ENCODE data around the gene KCNJ18. TPM values are rescaled to one million over a fixed set of nuclear protein-coding genes. Genes with fewer than 3 reads are reported as not detected.
"Not testable (repeated sequence)": the region's sequence is repeated elsewhere in the genome, so short reads cannot be mapped to it uniquely, and the experiment has no call there.

Gene KCNJ18
- total RNA-seq, 1 experiment from 2014 or later: not detected

DNA sequence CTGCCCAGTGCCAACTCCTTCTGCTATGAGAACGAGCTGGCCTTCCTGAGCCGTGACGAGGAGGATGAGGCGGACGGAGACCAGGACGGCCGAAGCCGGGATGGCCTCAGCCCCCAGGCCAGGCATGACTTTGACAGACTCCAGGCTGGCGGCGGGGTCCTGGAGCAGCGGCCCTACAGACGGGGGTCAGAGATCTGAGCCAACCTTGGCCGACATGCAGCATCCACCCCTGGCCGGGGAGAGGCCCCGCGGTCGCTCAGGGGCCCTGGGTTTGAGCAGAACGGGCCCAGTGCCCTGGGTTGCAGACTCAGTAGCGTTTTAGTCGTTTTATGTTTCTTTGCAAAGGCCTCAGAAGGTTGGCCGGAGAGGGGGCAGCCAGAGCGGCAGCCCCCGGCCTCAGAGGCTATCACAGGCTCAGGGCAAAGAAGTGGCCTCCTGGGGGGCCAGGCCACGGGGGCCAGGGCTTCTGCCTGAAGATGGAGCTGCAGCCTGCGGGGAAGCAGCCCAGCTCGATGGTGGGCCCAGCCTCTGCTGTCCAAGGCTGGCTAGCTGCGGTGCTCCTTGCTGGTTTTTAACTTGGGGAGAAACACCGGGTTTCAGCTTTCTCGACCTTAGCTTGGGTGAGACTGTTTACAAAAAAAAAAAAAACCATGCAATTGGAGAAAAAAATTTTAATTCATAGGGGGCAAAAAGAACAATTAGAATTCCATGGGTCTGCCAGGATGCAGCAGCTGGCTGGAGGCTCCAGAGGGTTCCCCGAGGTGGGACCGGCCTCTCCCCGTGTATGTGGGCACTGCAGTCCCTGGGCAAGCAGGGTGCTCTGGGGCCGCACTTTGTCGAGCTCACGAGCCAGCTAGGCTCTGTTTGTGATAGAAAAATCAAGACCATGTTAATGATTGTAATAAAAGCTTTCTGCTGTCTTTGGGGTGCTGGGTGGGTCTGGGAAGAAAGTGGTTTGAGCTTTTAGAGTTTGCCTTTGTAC is 11.9 kb downstream of the KCNJ18 start:
- H2BK15ac ChIP-seq (ENCODE audit: low read depth, low read length); H3K14ac ChIP-seq (ENCODE audit: insufficient read depth, low read length); H4K20me1 ChIP-seq (ENCODE audit: control insufficient read depth, insufficient read depth, insufficient read length); H3K23ac ChIP-seq (ENCODE audit: insufficient read length, low read depth, low read length); H3K9ac ChIP-seq (ENCODE audit: extremely low read depth, insufficient read length, low read length); H2BK120ac ChIP-seq (ENCODE audit: low read depth, low read length, poor library complexity, severe bottlenecking); H4K8ac ChIP-seq (replicated peaks; ENCODE audit: insufficient read length, low read depth, low read length); H2BK20ac ChIP-seq (ENCODE audit: low read depth, low read length, poor library complexity, severe bottlenecking); H3K4ac ChIP-seq (ENCODE audit: low read depth, low read length); H3K18ac ChIP-seq (ENCODE audit: insufficient read length, low read depth, low read length); H3K23me2 ChIP-seq (ENCODE audit: insufficient read length, low read depth, low read length, poor library complexity, severe bottlenecking); H3K4me2 ChIP-seq (ENCODE audit: insufficient read depth, insufficient read length, low read length); H3K79me2 ChIP-seq (ENCODE audit: insufficient read depth, low read length); H3K56ac ChIP-seq (ENCODE audit: insufficient read length, low read depth, low read length); H3T11ph ChIP-seq (ENCODE audit: low read length); H2BK12ac ChIP-seq (ENCODE audit: insufficient read length, low read depth, low read length); H3K79me1 ChIP-seq (ENCODE audit: insufficient read depth, low read depth, low read length, poor library complexity, severe bottlenecking); H3K4me1 ChIP-seq (ENCODE audit: insufficient read depth, low read length); H3K4me1 Mint-ChIP-seq; H2AFZ ChIP-seq (ENCODE audit: low read length); H3K27ac ChIP-seq (ENCODE audit: insufficient read length, low read depth, low read length); H3K27ac Mint-ChIP-seq; H2BK5ac ChIP-seq (ENCODE audit: insufficient read length, low read length); H2AK5ac ChIP-seq (ENCODE audit: insufficient read length, low read length); H4K91ac ChIP-seq (ENCODE audit: insufficient read length, low read depth, low read length); H3K27me3 Mint-ChIP-seq (ENCODE audit: low read depth); H3K27me3 ChIP-seq (ENCODE audit: insufficient read depth, low read length); H3K4me3 Mint-ChIP-seq; H4K5ac ChIP-seq (ENCODE audit: insufficient read length, low read depth, low read length); DNase-seq: not testable (repeated sequence)
- peaks cover 41% of the 10 kb centered on the region for H3K9me3 ChIP-seq (ENCODE audit: control insufficient read depth, low read depth, low read length)
- peaks cover 9 to 19% (median 11%) of the 10 kb centered on the region in 3 experiments; a peak in 6 of 7 replicates for H3K36me3 Mint-ChIP-seq (ENCODE audit: insufficient read depth in 1 of 3, low read depth in 3 of 3)
- no CpG with 5 or more reads among the region's 35 CpGs for WGBS (ENCODE audit: extremely low coverage, insufficient read length, low lambda C conversion rate)
- peaks cover 59 to 64% of the 10 kb centered on the region in 2 experiments for H3K9me3 Mint-ChIP-seq
